Gastroesophageal sphincter (tissue), 3 donors: ENCODE measurements around the gene SMARCA5.

Source experiments
- CTCF ChIP-seq, 4 experiments: fragments of 200-600 bp in 2 of 4; fragments of 450-650 bp in 2 of 4; sonication (generic) in 1 of 4; IDR thresholded peaks; one replicate each; pipeline ENCODE4 v1.5.1; 2017 to 2019; ENCODE audit warnings: antibody characterized with exemption in 4 of 4, mild to moderate bottlenecking in 2 of 4, moderate library complexity in 2 of 4
- EP300 ChIP-seq: sonication (generic); formaldehyde crosslinking; IDR thresholded peaks from one replicate; pipeline ENCODE4 v1.6.1; 2017; ENCODE audit warnings: antibody characterized with exemption, mild to moderate bottlenecking
- POLR2A ChIP-seq, 2 donors: fragments of 450-650 bp; IDR thresholded peaks; one replicate each; pipeline ENCODE4 v1.6.1; 2017; ENCODE audit warnings: antibody characterized with exemption in 2 of 2, mild to moderate bottlenecking in 2 of 2, moderate library complexity in 1 of 2
- POLR2AphosphoS5 ChIP-seq: sonication (generic); formaldehyde crosslinking; IDR thresholded peaks from one replicate; pipeline ENCODE4 v1.6.1; 2017; ENCODE audit warnings: antibody characterized with exemption

GRCh38 chr4:143481361-143481760 lies 32.1 kb upstream of the SMARCA5 start:
- TF ChIP-seq CTCF (IDR thresholded peaks at IDR 0.05) (no peak), POLR2A (IDR thresholded peaks at IDR 0.05) (no peak), EP300 (no peak), POLR2AphosphoS5 (no peak)
